NCI-H460 (cell line): ENCODE data around the gene HLA-C. TPM values are rescaled to one million over a fixed set of nuclear protein-coding genes. Genes with fewer than 3 reads are reported as not detected.
"Not testable (repeated sequence)": the region's sequence is repeated elsewhere in the genome, so short reads cannot be mapped to it uniquely, and the experiment has no call there.

Experiments
- DNase-seq: peaks from one replicate; pipeline ENCODE4 v3.0.0-alpha.2; 2016; ENCODE audit warnings: low read depth; ENCODE audit errors: extremely low read depth
- total RNA-seq: library from RNA; depleted of rRNA; stranded (reverse); fragments of >200 nt; shearing (Covaris generic); gene quantifications from 2 replicates; pipeline ENCODE4 v1.2.3, GENCODE V29; 2014

The HLA-C gene
- total RNA-seq, 1 experiment from 2014 or later = 85.8 TPM

DNA sequence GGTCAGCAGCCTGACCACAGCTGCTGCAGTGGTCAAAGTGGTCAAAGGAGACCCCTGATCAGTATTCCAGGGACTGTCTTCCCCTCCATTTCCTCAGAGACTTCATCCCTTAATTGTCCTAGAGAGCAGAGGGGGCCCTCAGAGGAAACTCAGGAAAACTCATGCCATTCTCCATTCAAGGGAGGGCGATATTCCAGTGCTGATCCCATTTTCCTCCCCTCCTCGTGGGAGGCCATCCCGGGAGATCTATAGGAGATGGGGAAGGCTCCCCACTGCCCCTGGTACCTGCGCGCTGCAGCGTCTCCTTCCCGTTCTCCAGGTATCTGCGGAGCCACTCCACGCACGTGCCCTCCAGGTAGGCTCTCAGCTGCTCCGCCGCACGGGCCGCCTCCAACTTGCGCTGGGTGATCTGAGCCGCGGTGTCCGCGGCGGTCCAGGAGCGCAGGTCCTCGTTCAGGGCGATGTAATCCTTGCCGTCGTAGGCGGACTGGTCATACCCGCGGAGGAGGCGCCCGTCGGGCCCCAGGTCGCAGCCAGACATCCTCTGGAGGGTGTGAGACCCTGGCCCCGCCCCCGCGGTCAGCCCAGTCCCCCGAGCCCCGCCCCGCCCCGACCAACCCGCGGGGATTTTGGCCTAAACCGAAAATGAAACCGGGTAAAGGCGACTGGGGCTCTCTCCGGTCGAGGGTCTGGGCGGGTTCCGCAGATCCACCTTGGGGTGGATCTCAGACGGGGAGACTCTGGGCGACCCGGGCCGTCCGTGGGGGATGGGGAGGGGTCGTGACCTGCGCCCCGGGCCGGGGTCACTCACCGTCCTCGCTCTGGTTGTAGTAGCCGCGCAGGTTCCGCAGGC, 878 bp downstream of the HLA-C start:
- no peak for DNase-seq

DNA sequence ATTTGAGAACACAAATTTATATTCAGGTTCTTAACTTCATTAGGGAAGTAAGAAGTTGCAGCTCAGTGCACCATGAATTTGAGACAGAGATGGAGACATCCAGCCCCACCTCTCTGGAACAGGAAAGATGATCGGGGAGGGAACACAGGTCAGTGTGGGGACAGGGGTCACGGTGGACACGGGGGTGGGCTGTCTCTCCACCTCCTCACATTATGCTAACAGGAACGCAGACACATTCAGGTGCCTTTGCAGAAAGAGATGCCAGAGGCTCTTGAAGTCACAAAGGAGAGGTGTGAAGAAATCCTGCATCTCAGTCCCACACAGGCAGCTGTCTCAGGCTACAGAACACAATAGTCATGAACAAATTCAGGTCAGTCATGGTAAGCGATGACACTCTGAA, 3.1 kb downstream of the HLA-C start:
- no peak for DNase-seq

DNA sequence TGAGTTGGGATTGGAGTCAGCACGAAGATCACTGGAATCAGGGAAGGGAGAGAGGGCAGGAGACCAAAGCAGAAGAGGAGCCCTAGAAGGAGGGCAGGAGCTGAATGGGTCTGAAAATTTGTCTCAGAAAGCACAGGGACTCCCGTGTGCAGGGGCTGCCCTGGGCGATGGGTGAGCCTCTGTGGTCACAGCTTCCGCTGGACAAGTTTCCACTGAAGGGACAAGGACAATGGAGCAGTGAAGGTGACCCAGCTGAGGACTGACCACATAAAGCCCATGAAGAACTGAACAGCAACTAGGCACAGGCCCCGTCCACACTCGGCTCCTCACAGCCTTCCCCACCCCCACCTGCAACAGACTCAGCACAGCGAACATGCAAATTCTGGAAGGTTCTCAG, 3.5 kb downstream of the HLA-C start:
- no peak for DNase-seq

DNA sequence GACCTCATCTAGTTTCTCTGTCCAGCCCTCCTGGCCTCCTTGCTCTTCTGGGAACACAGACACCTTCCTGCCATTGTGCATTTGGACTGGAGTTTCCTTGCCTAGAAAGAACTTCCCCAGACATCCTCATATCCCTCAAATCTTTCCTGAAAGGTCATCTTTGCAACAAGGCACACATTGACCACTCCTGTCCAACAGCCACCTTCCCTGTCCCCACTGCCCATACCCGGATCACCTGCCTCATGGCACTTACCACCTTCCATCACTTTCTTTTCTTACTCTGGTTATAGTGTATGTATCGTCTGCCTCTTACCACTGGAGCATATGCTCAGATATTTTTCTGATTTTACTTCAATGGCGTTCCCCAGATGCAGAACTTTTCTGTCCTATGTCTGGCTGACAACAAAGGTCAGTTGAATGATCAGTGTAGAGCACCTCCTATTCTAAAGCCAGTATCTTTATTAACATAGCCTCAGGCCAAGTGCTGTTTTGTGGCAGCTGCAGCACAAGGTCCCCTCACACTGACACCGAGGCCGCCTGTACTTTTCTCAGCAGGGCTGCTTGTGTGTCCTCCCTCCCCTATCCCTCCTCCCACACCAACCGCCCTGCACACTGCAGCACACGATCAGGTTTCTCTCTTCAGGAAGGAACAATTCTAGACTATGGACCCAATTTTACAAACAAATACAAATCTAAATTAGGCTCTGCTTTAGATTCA, 4.1 kb downstream of the HLA-C start:
- DNase-seq = no peak

DNA sequence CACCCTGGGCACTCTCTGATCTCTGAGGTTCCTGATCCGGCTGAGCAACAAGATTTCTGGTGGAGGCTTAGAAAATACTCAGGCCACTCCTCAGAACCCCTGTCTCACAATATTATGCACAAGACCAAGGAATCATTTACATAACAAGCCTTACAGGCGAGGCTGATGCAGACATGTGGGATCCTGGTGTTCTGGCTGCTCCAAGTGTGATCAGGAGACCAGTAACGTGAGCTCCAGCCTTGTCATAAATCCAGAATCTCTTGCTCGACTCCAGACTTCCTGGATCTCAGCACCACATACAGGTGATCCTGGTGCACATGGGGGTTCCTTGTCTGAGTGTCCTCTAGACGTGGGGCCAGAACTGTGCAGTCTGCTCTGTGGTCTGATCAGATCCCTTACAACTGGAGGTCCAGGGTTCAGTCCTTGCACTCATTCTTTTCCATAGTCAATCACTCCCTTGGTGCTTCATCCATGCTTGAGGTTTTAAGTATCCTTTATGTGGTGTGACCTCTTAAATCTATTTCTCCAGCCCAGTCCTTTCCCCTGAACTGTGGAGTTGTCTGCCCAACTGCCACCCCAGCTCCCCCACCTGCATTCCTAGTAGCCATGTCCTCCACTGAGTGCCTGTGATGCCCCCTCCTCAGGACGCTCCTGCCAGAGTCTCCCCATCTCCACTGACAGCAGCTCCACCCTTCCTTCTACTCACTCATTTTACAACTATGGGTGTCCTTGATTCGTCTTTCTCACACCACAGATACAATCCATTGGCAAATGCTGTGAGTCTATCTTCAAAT, 5.1 kb downstream of the HLA-C start:
- no peak for DNase-seq

DNA sequence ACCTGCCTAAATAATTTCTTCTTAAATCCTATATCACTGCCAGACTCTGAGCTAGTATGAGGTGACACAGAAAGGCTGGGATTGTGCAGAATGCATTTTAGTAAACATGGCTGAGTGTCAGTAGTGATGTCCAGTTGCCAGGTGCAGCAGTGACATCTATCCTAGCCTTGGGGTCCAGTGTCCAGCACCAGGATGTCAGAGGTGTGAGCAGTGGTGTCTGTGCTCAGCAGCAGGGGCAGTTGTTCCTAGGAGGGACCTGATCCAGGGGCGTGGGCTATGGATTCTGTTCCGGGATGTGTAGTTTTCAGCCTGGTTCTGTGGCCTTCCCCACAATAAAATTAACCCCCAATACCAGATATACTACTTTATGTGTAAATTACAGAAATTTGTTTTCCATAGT, 6.0 kb downstream of the HLA-C start:
- DNase-seq = no peak

DNA sequence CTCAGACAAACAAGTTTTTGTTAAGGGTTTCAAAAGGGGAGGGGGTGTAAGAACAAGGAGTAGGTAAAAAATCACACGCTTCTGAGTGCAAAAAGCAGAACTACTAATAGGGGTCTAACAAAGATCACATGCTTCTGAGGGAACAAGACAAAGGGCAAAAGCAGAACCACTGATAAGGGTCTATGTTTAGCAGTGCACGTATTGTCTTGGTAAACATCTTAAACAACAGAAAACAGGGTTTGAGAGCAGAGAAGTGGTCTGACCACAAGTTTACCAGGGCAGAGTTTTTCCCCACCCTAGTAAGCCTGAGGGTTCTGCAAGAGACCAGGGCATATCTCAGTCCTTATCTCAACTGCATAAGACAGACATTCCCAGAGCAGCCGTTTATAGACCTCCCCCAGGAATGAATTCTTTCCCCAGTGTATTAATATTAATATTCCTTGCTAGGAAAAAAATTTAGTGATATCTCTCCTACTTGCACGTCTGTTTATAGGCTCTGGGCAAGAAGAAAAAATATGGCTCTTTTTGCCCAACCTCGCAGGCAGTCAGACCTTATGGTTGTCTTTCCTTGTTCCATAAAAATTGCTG, 8.5 kb downstream of the HLA-C start:
- DNase-seq = not testable (repeated sequence)

DNA sequence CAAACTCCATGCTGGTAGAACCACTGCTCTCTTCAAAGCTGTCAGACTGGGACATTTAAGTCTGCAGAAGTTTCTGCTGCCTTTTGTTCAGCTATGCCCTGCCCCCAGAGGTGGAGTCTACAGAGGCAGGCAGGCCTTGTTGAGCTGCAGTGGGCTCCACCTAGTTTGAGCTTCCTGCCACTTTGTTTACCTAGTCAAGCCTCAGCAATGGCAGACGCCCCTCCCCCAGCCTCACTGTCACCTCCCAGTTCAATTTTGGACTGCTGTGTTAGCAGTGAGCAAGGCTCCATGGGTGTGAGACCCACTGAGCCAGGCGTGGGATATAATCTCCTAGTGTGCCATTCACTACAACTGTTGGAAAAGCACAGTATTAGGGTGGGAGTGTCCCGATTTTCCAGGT, 11.9 kb downstream of the HLA-C start:
- DNase-seq = not testable (repeated sequence)

DNA sequence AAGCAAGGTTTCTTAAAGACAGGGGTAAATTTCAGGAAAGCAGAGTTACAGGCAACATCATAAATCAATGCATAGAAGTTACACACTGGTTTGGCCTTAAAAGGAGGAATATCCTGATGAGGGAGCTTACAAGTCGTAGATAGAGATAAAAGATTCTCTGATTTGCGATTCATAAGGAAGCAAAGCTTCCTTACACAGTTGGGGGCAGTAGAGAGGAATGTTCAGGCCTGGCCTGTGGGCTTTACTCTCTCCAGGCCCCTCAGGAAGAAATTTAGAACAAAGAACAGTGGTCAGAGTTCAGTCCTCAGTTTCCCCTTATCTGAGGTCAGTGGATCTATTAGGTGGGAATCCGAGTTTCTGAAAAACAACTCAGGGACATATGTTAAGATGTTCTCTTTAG, 19.3 kb downstream of the HLA-C start:
- DNase-seq = no peak

DNA sequence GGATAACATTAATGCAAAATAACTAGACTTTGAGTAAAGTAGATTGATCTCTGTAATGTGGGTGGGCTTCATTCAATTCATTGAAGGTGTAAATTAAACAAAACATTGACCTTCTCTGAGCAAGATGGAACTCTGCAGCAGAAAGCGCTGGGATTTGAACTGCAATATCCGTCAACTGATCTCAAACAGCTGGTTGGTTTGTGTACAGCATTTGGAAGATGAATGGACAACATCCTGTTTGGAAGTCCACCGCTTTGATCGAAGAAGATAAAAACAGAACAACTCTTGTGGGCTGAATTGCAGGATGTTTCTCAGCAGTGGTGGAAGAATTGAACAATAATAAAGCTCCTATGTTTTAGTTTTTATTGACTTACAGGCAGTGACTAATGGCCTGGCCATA, 20.6 kb downstream of the HLA-C start:
- DNase-seq = no peak

DNA sequence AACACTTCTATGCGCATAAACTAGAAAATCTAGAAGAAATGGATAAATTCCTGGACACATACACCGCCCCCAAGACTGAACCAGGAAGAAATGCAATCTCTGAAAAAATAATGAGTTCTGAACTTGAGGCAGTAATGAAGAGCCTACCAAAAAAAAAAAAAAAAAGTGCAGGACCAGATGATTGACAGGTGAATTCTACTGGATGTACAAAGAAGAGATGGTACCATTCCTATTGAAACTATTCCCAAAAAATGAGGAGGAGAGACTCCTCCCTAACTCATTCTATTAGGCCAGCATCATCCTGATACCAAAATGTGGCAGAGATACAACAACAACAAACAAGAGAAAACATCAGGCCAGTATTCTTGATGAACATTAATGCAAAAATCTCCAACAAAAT, 22.7 kb downstream of the HLA-C start:
- DNase-seq = no peak

DNA sequence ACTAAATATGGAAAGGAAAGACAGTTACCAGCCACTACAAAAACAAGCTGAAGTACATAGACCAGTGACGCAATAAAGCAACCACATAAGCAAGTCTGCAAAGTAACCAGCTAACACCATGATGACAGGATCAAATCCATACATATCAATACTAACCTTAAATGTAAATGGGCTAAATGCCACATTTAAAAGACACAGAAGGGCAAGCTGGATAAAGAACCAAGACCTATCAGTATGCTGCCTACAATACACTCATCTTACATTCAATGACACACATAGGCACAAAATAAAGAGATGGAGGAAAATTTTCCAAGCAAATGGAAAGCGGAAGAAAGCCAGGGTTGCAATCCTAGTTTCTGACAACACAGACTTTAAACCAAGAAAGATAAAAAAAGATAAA, 24.1 kb downstream of the HLA-C start:
- DNase-seq = no peak

DNA sequence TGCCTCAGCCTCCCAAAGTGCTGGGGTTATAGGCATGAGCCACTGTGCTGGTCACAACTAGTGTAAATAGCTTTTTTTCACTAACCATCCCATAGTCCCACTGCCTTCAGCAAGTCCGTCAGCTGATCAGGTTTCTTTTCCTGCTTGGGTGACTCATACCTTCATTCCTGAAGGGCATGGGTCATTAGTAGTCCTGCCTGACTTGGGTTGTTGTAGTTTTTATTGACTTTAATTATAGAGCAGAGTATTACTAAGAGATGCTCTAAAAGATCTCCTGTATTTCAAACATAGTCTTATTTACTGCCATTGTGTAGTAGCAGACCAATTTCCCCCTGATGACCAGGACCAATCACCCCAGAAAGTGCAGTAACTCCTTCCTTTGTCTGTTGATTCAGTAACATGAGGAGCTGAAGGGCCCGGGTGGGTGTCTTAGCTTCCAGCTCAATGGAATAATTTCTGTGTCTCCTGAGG, 25.8 kb downstream of the HLA-C start:
- DNase-seq = no peak

DNA sequence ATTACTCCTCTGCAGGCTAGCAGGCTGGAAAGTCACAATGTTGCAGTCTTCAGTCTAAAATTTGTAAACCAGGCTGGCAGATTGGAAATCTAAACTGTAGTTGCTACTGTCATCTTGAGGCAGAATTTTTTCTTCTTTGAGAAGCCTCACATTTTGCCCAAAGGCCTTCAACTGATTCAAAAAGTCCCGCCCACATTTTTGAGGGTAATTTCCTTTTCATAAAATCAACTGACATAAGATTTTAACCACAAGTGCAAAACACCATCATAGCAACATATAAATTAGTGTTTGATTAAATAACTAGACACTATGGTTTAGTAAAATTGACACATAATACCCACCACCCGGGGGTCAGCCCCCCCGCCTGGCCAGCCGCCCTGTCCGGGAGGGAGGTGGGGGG, 28.4 kb downstream of the HLA-C start:
- no peak for DNase-seq

DNA sequence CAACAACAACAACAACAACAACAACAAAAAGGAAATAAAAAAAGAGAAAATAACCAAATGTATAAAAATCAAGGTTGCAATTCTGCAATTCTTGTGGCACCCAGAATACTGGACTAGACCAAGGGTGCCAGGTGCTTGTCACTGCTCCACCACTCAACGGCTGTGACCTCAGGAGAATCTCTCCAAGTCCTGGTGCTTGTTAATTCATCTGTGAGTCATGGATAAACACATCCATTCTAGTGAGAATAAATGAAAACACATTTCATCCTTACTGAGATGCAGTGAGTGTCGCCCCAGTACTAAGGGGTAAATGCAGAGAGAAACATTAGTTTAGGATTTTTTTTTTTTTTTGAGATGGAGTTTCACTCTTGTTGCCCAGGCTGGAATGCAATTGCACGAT, 32.0 kb downstream of the HLA-C start:
- DNase-seq = no peak

DNA sequence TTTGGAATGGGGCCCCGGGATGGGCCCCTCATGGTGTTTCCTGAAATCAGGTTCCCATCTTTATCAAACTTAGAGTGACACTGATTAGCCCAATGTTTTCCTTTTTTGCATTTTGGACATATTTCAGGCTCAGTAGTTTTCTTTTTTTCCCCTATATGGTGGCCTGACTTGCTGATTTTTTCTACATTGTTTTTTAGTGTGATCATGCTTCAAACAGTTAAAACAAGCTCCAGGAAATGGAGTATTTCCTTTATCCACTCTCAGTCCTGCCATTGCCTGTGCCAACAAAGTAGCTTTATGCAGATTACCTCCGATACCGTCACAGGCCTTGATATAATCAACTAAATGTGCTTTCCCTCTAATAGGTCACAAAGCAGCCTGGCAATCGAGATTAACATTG, 37.8 kb downstream of the HLA-C start:
- not testable (repeated sequence) for DNase-seq

DNA sequence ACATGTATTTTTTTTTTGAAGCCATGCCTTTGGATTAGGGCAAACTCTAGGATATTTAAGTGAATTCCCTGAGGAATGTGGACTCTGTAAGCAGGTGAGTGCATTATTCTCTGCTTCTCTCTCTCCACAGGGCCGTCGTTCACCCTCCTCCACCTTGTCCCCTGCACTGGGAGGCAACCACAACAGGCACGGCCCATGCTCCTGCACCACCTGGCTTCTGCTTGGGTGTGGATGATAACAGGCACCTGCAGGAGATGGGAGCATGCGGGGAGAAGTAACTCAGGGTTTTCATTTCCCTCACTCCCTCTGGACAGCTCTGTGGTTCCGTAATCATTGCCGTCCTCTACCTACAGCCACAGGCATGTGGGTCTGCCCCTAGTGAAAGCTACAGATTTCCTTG, 43.4 kb downstream of the HLA-C start:
- no peak for DNase-seq

DNA sequence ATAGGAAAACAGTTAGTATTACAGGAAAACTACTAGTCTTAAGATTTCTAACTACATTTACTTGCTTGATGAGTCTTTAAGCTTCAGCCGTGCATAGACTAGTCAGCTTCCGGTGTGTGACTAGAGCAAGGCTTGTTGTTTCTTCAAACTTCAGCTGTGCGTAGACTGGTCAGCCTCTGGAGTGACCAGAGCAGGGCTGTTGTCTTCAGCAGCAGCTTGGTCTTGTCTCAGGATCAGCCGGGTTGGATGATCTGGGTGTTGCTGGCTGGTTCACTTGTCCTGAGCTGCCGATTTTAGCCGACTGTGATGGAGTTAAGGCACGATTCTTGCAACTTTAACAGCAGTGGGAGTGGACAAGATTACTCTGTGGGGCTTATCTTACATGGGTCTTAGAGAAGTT, 44.7 kb downstream of the HLA-C start:
- no peak for DNase-seq

DNA sequence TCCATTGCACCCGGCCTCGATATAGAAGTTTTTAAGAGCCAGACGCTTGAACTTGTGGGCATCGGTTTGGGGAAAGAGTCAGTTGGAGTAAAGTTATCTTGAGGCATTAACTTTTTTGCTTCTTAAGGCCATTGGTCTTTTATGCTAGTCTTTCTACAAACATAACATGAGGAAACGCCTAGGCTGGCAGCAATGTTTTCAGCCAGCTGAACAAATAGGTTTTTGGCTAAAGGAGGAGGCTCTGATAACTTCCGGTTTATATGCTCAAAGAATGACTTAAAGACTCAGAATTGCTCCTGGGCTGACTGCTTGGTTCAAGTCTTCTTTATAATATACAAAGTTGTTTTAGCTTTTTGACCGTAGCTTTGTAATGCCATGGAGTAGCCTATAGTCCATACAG, 46.2 kb downstream of the HLA-C start:
- DNase-seq = no peak

DNA sequence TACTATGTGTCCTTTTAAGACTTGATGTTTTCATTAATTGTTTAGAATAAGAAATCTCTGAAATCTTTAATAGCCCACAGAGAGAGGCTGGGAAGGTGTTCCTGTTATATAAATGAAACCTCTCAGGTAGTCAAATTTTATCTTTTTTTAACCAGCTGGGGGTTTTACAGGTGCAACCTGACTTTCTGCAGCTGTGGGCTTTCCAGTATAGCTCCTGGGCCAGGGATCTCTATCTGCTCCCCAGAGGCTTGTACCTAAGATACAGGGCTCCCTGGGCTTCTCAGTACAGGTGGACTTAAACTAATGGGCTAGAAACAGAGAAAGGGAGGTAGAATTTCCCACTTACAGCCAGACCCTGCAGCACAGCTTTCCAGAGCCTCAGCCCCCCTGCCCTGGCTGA, 49.4 kb downstream of the HLA-C start:
- no peak for DNase-seq
